ENCODE results near the gene ZCCHC14. TPM values are rescaled to one million over a fixed set of nuclear protein-coding genes. Genes with fewer than 3 reads are reported as not detected.
A peak's percentile ranks its signal among the peaks of the same experiment; 100 is the strongest.

ZCCHC14 gene
- total RNA-seq, 6 donors from 2014 or later, result 17.2 to 35.3 (median 26.3) TPM

DNA sequence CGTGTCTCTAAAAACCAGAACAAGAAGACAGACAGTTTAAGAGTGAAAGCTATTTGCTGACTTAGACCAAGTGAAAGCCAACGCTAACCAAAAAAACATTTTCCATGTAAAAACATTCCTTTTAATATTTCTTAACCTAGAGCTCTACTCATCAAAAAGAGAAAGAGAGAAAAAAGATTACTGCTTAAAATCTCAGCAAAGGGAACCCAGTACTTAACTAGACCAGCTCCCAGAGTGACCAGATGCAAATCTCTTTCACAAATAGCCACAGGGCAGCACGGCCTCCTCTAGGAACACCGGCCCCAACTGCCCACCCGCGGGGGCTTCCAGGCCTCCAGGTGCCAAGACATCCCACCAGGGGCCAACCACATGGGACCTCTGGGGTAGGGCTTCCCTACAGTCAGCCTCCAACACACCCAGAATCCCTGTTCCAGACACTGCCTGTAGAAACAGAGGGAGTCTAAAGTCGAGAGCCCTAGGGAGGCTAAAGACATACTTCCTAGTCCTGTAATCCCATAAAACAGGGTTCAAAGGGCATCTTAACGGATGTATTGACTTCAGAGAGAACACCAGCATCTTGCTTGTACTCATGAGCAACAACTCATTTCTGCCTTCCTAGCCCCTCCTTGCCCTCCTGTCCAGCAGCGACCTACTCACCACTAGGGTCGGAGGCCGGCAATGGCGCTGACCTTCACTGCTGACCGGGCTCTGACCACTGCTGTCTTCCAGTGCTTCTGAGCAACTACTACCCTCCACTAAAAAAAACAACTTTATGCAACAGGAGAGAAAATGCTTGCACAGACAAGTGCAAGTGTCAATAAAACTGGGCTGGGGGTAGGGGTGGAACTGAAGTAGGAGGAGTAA lies 21.3 kb downstream of the ZCCHC14 start:
- Histone ChIP-seq H3K9me3 (no peaks in the 10 kb centered on the region), H3K27ac (peak overlapping the region in 3 of 4 donors; percentile 47 to 67 (median 49)), H3K36me3 (peaks cover 0 to 5% (median 0%) of the 10 kb centered on the region in 4 donors), H3K27me3 (no peaks in the 10 kb centered on the region), H3K4me3 (no peak overlapping the region), H3K4me1 (peaks cover 34 to 49% (median 36%) of the 10 kb centered on the region in 4 donors)
- DNase-seq (no peak), ATAC-seq (ENCODE audit: low FRiP score in 2 of 2) (peak in 1 of 2 donors; percentile 43)
- no peak for TF ChIP-seq POLR2A (IDR thresholded peaks at IDR 0.05)
- no peak for TF ChIP-seq POLR2AphosphoS5 (IDR thresholded peaks at IDR 0.05)
- TF ChIP-seq, protein P1, sequence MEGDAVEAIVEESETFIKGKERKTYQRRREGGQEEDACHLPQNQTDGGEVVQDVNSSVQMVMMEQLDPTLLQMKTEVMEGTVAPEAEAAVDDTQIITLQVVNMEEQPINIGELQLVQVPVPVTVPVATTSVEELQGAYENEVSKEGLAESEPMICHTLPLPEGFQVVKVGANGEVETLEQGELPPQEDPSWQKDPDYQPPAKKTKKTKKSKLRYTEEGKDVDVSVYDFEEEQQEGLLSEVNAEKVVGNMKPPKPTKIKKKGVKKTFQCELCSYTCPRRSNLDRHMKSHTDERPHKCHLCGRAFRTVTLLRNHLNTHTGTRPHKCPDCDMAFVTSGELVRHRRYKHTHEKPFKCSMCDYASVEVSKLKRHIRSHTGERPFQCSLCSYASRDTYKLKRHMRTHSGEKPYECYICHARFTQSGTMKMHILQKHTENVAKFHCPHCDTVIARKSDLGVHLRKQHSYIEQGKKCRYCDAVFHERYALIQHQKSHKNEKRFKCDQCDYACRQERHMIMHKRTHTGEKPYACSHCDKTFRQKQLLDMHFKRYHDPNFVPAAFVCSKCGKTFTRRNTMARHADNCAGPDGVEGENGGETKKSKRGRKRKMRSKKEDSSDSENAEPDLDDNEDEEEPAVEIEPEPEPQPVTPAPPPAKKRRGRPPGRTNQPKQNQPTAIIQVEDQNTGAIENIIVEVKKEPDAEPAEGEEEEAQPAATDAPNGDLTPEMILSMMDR (IDR thresholded peaks at IDR 0.05), result no peak
- no peak for TF ChIP-seq EP300 (IDR thresholded peaks at IDR 0.05)
- 76 to 80% methylated on average over 13 of the region's 13 CpGs for WGBS, 2 donors

DNA sequence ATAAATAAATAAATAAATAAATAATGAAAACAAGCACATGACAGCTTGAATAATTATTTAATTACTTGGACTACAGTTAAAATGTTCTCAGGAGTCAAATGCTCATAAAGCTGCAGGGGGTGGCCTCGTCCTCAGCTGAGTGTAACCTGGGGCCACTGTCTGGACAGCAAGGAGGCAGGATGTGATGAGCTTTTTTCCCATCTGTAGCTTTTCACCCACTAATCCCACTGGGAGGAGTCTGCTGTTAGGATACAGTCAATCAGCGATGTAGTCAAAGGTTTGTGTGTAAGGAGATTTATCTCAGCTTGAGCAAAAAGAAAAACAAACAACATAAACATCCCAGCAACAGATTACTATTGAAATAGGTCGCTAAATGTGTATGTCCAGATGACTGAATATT lies 22.5 kb downstream of the ZCCHC14 start:
- Histone ChIP-seq H3K4me3 (no peak overlapping the region), H3K27ac (no peak overlapping the region), H3K36me3 (peaks cover 0 to 5% (median 0%) of the 10 kb centered on the region in 4 donors), H3K4me1 (peaks cover 38 to 53% (median 41%) of the 10 kb centered on the region in 4 donors), H3K27me3 (no peaks in the 10 kb centered on the region), H3K9me3 (no peaks in the 10 kb centered on the region)
- ATAC-seq (ENCODE audit: low FRiP score in 2 of 2) (no peak), DNase-seq (no peak)
- TF ChIP-seq EP300 (IDR thresholded peaks at IDR 0.05) (no peak), POLR2A (IDR thresholded peaks at IDR 0.05) (no peak), POLR2AphosphoS5 (IDR thresholded peaks at IDR 0.05) (no peak)
- WGBS, 2 donors, result 86% methylated on average over 3 of the region's 3 CpGs

- Histone ChIP-seq H3K36me3 (peaks cover 0 to 3% (median 0%) of the 10 kb centered on the region in 4 donors), H3K4me1 (peaks cover 39 to 55% (median 47%) of the 10 kb centered on the region in 4 donors), H3K4me3 (no peak overlapping the region), H3K27me3 (no peaks in the 10 kb centered on the region), H3K27ac (no peak overlapping the region), H3K9me3 (no peaks in the 10 kb centered on the region)
- TF ChIP-seq, protein P1 (IDR thresholded peaks at IDR 0.05), result no peak
- no peak for TF ChIP-seq POLR2A (IDR thresholded peaks at IDR 0.05)
- DNase-seq (no peak), ATAC-seq (ENCODE audit: low FRiP score in 2 of 2) (no peak)
- WGBS, 2 donors, result 84 to 88% methylated on average over 11 of the region's 11 CpGs
These were observed 23.7 kb downstream of the ZCCHC14 start for GRCh38 chr16:87469169-87469568.

- Histone ChIP-seq H3K27me3 (no peaks in the 10 kb centered on the region), H3K27ac (no peak overlapping the region), H3K4me3 (no peak overlapping the region), H3K36me3 (no peaks in the 10 kb centered on the region), H3K4me1 (peaks cover 45 to 61% (median 52%) of the 10 kb centered on the region in 4 donors), H3K9me3 (no peaks in the 10 kb centered on the region)
- ATAC-seq (ENCODE audit: low FRiP score in 2 of 2) (no peak), DNase-seq (no peak)
- 75 to 78% methylated on average over 7 to 8 of the region's 8 CpGs for WGBS, 2 donors
- TF ChIP-seq EP300 (IDR thresholded peaks at IDR 0.05) (no peak), POLR2A (IDR thresholded peaks at IDR 0.05) (no peak), POLR2AphosphoS5 (IDR thresholded peaks at IDR 0.05) (no peak)
- TF ChIP-seq, protein P1 (IDR thresholded peaks at IDR 0.05), result no peak
These were observed 24.3 kb downstream of the ZCCHC14 start for GRCh38 chr16:87468550-87468949.

- Histone ChIP-seq H3K27ac (peak overlapping the region in 2 of 4 donors; percentile 93), H3K4me3 (no peak overlapping the region), H3K4me1 (peaks cover 55 to 68% (median 59%) of the 10 kb centered on the region in 4 donors), H3K36me3 (no peaks in the 10 kb centered on the region), H3K27me3 (no peaks in the 10 kb centered on the region), H3K9me3 (no peaks in the 10 kb centered on the region)
- ATAC-seq (ENCODE audit: low FRiP score in 2 of 2) (no peak), DNase-seq (no peak)
- TF ChIP-seq EP300 (IDR thresholded peaks at IDR 0.05), result no peak
- TF ChIP-seq POLR2A (IDR thresholded peaks at IDR 0.05), result no peak
- TF ChIP-seq, protein P1 (IDR thresholded peaks at IDR 0.05), result no peak
- TF ChIP-seq POLR2AphosphoS5 (IDR thresholded peaks at IDR 0.05), result no peak
- WGBS, 2 donors, result 83 to 84% methylated on average over 8 of the region's 8 CpGs
These were observed 25.8 kb downstream of the ZCCHC14 start for GRCh38 chr16:87466975-87467501.

Data from upper lobe of left lung (tissue), 6 donors.